NCI-H1105 treated with DMSO at 0.1 percent for 48 hours (cell line): Measurements from ENCODE around the gene JUN.
A peak's percentile ranks its signal among the peaks of the same experiment; 100 is the strongest.

Experiments used
- DNase-seq: peaks from one replicate; lab custom pipeline; 2025; lab: John Stamatoyannopoulos, UW

The JUN gene

GRCh38 chr1:58762806-58763205, 21.0 kb downstream of the JUN start:
- DNase-seq: no peak

- no peak for DNase-seq
Observed at GRCh38 chr1:58755468-58755872, 28.4 kb downstream of the JUN start.

- no peak for DNase-seq
Observed at GRCh38 chr1:58754683-58755467, 29.0 kb downstream of the JUN start.

- DNase-seq: no peak
Observed at GRCh38 chr1:58754073-58754613, 29.7 kb downstream of the JUN start.

- DNase-seq: no peak
Observed at GRCh38 chr1:58753431-58753866, 30.4 kb downstream of the JUN start.

GRCh38 chr1:58749646-58750045, 34.2 kb downstream of the JUN start:
- no peak for DNase-seq

GRCh38 chr1:58748666-58749065, 35.2 kb downstream of the JUN start:
- peak; percentile 23 for DNase-seq

GRCh38 chr1:58746757-58747156, 37.1 kb downstream of the JUN start:
- DNase-seq: no peak

- no peak for DNase-seq
Observed at GRCh38 chr1:58746182-58746581, 37.7 kb downstream of the JUN start.

GRCh38 chr1:58745666-58746065, 38.2 kb downstream of the JUN start:
- no peak for DNase-seq

GRCh38 chr1:58745117-58745516, 38.7 kb downstream of the JUN start:
- DNase-seq: no peak

GRCh38 chr1:58741678-58742553, 41.9 kb downstream of the JUN start:
- DNase-seq: no peak

GRCh38 chr1:58739856-58740466, 43.9 kb downstream of the JUN start:
- DNase-seq: peak; percentile 66

GRCh38 chr1:58738876-58739275, 45.0 kb downstream of the JUN start:
- DNase-seq: no peak

GRCh38 chr1:58735586-58735985, 48.3 kb downstream of the JUN start:
- DNase-seq: no peak

GRCh38 chr1:58734630-58735029, 49.2 kb downstream of the JUN start:
- DNase-seq: no peak

- DNase-seq: no peak
Observed at GRCh38 chr1:58732087-58732775, 51.6 kb downstream of the JUN start.
